GM12874 (cell line): ENCODE measurements around the gene CDHR2.

ENCODE experiments used
- TF ChIP-seq, protein P1 (sequence below): IDR thresholded peaks from 2 replicates; pipeline ENCODE4 v1.5.1; 2011; ENCODE audit warnings: low read depth, mild to moderate bottlenecking, control low read depth, low read length, moderate library complexity; ENCODE audit not compliant: insufficient read depth

The CDHR2 gene

DNA sequence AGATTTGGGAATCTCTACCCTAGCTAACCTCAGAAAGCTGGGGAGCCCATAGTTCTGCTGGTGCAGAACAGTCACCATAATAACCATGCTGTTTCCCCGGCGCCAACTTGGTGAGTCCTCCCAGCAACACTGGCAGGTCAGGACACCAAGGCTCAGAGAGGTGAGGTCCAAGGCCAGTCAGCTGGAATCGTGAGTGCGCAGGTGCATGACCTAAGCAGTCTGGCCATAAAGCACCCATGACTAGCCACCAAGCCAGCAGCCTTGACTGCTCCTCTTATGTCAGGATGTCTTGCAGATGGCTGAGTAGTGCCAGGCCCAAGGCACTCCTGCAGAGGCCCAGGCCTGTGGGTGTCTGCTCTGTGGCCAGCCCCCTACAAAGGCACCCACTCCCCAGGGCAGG lies 14.5 kb upstream of the CDHR2 start:
- TF ChIP-seq, protein P1, sequence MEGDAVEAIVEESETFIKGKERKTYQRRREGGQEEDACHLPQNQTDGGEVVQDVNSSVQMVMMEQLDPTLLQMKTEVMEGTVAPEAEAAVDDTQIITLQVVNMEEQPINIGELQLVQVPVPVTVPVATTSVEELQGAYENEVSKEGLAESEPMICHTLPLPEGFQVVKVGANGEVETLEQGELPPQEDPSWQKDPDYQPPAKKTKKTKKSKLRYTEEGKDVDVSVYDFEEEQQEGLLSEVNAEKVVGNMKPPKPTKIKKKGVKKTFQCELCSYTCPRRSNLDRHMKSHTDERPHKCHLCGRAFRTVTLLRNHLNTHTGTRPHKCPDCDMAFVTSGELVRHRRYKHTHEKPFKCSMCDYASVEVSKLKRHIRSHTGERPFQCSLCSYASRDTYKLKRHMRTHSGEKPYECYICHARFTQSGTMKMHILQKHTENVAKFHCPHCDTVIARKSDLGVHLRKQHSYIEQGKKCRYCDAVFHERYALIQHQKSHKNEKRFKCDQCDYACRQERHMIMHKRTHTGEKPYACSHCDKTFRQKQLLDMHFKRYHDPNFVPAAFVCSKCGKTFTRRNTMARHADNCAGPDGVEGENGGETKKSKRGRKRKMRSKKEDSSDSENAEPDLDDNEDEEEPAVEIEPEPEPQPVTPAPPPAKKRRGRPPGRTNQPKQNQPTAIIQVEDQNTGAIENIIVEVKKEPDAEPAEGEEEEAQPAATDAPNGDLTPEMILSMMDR, result no peak

DNA sequence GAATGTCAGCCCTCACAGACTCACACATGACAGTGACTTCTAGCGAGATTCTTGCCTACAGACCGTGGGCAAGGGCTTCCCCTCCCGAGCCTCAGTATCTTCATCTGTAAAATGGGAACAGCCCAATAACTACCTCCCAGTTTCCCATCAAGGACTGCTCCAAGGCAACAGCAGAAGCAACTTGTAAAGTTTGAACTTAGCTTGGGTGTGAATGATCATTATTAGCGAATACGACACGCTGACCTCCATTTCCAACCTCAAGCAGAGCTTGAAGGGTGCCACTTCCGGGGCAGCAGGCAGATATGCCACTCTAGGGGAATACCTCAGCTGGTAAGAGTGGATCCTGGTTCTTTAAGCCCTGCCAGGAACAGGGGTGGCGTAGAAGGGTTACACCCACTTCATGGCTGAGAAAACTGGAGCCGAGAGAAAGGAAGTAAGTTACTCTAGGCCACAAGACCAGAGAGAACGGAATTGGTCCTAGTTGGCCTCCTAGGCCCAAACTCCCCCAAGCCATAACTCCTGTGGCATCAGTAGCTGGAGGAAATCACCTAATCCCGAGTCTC lies 14.0 kb upstream of the CDHR2 start:
- TF ChIP-seq, protein P1, result no peak

GRCh38 chr5:176535664-176536131 lies 13.4 kb upstream of the CDHR2 start:
- TF ChIP-seq, protein P1, result no peak

DNA sequence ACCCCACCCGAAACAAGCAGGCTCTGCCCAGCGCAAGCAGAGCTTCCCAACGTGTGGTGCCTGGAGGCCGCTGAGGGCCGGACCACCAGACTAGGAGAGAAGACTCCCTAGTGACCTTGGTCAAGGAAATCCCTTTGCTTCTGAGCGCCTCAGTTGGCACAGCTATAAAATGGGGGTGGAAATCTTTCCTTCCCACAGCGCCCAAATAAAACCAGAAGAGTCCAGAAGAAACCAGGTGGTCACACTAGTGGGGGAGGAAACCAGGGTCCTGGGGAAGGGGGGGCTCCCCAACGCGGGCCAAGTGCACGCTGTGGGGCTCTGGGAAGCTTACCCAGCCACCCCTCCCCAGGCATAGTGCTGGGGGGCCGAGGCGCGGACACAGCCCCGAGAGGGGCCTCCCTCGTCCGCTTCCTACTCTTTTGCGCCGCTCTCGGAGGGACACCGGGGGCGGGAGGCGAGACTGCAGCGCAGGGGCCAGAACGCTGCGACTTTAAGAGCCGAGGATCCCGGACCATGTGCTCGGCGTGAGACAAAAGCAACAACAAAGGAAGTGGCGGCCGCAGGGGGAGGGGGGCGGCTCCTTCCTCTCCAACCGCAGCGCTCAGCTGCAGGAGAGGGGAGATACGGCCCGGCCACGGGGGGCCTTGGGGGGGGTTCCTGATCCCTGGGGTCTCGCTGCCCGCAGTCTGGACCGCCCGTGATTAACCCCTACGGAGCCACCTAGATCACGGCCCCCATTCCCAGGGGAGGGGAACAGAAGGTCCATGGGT lies 12.8 kb upstream of the CDHR2 start:
- TF ChIP-seq, protein P1, result no peak

DNA sequence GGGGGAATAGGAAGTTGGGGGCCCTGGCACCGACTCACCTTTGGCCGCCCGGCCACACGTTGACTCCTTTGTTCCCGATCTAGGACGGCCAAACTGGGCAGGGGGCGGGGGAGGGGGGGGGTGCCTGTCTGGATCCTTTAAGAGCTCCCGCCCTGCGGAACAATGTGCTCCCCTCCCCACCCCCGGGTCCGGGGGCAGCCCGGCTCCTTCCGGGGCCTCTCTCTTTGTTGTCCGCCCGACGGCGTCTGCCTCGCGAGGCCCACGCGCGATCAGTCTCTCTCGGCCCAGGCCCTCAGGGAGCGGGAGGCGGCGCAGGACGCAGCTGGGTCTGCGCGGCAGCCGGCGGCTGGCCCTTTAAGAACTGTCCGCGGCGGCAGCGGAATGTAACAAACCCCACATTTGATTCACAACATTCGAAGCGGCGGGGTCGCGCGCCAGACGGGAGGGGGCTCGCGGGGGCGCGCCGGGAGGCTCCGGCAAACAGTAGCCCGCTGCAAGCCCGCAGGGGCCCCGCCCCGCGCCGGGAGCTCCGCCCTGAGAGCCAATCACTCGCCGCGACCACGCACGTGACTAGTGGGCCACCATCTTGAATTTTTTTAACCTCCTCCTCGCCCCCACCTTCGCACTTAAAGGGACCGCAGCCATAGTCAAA lies 12.1 kb upstream of the CDHR2 start, which contains the start of gene RNF44:
Gene RNF44 (minus strand): TSS at position 501 of the 652 bp plus-strand sequence. CDS start 4,930 bp downstream, outside the sequence.
- TF ChIP-seq, protein P1, result no peak

GRCh38 chr5:176537554-176538229 lies 11.4 kb upstream of the CDHR2 start:
- TF ChIP-seq, protein P1, result no peak
